ENCODE measurements around the gene SELENOV. TPM values are rescaled to one million over a fixed set of nuclear protein-coding genes. Genes with fewer than 3 reads are reported as not detected.

Gene SELENOV
- total and polyA plus RNA-seq, 2 experiments from 2014 or later = 1.3 to 4.3 TPM

GRCh38 chr19:39525205-39525604, 10.3 kb downstream of the SELENOV start:
- no peaks in the 10 kb centered on the region for H3K4me1 ChIP-seq (ENCODE audit: low read depth)
- no peaks in the 10 kb centered on the region for H3K9me3 ChIP-seq (ENCODE audit: low read depth)
- TF ChIP-seq CTCF (IDR thresholded peaks at IDR 0.05; ENCODE audit: low read depth, low read length) = no peak
- no peak overlapping the region for H3K4me3 ChIP-seq
- no peak for DNase-seq (ENCODE audit: low read depth in 1 of 2, low spot score in 1 of 2)
- no peak overlapping the region for H3K27ac ChIP-seq
- H3K36me3 ChIP-seq = no peaks in the 10 kb centered on the region
- H3K27me3 ChIP-seq = no peaks in the 10 kb centered on the region

- Histone ChIP-seq H3K27me3 (no peaks in the 10 kb centered on the region), H3K4me1 (ENCODE audit: low read depth) (no peaks in the 10 kb centered on the region), H3K9me3 (ENCODE audit: low read depth) (no peaks in the 10 kb centered on the region), H3K27ac (peak overlapping the region; percentile 26), H3K4me3 (peak overlapping the region; percentile 65), H3K36me3 (no peaks in the 10 kb centered on the region)
- no peak for TF ChIP-seq CTCF (IDR thresholded peaks at IDR 0.05; ENCODE audit: low read depth, low read length)
- DNase-seq (ENCODE audit: low read depth in 1 of 2, low spot score in 1 of 2) = no peak
Observed at GRCh38 chr19:39531834-39532232, 16.9 kb downstream of the SELENOV start.

- Histone ChIP-seq H3K4me1 (ENCODE audit: low read depth) (no peaks in the 10 kb centered on the region), H3K27ac (peak within 1 kb of the TSS; percentile 26), H3K27me3 (no peaks in the 10 kb centered on the region), H3K9me3 (ENCODE audit: low read depth) (no peaks in the 10 kb centered on the region), H3K36me3 (no peaks in the 10 kb centered on the region), H3K4me3 (peak within 1 kb of the TSS; percentile 65)
- peak; percentile 97 to 99 for DNase-seq (ENCODE audit: low read depth in 1 of 2, low spot score in 1 of 2)
- TF ChIP-seq CTCF (IDR thresholded peaks at IDR 0.05; ENCODE audit: low read depth, low read length) = peak; percentile 94
Observed at GRCh38 chr19:39532233-39533002, 17.5 kb downstream of the SELENOV start, which contains the start of gene EID2B. EID2B (minus strand) TSS chr19:39532852; CDS start chr19:39532802, 50 bp downstream.

- DNase-seq (ENCODE audit: low read depth in 1 of 2, low spot score in 1 of 2) = no peak
- no peak overlapping the region for H3K27ac ChIP-seq
- H3K9me3 ChIP-seq (ENCODE audit: low read depth) = no peaks in the 10 kb centered on the region
- H3K4me1 ChIP-seq (ENCODE audit: low read depth) = no peaks in the 10 kb centered on the region
- no peak for TF ChIP-seq CTCF (IDR thresholded peaks at IDR 0.05; ENCODE audit: low read depth, low read length)
- no peaks in the 10 kb centered on the region for H3K36me3 ChIP-seq
- no peak overlapping the region for H3K4me3 ChIP-seq
- no peaks in the 10 kb centered on the region for H3K27me3 ChIP-seq
Observed at GRCh38 chr19:39533003-39533512, 18.1 kb downstream of the SELENOV start.

- no peak for TF ChIP-seq CTCF (IDR thresholded peaks at IDR 0.05; ENCODE audit: low read depth, low read length)
- Histone ChIP-seq H3K36me3 (no peaks in the 10 kb centered on the region), H3K4me1 (ENCODE audit: low read depth) (peaks cover 7% of the 10 kb centered on the region), H3K4me3 (no peak overlapping the region), H3K27ac (no peak overlapping the region), H3K9me3 (ENCODE audit: low read depth) (no peaks in the 10 kb centered on the region), H3K27me3 (no peaks in the 10 kb centered on the region)
- DNase-seq (ENCODE audit: low read depth in 1 of 2, low spot score in 1 of 2) = no peak
Observed at GRCh38 chr19:39533791-39534190, 18.9 kb downstream of the SELENOV start.
